GM18499 (cell line): ENCODE results near the gene TMEM63B.
"Not testable (repeated sequence)": the region's sequence is repeated elsewhere in the genome, so short reads cannot be mapped to it uniquely, and the experiment has no call there.

ENCODE experiments used
- ATAC-seq: cut with Tn5 transposase; IDR thresholded peaks from one replicate; pipeline ENCODE4 v1.9.1; 2021; ENCODE audit warnings: moderate number of reproducible peaks; ENCODE audit not compliant: insufficient read depth, unreplicated experiment

TMEM63B gene

GRCh38 chr6:44185356-44185755 lies 58.0 kb downstream of the TMEM63B start:
- not testable (repeated sequence) for ATAC-seq

- no peak for ATAC-seq
Observed at GRCh38 chr6:44185953-44186634, 58.7 kb downstream of the TMEM63B start.

- ATAC-seq = no peak
Observed at GRCh38 chr6:44186635-44187025, 59.3 kb downstream of the TMEM63B start.

GRCh38 chr6:44188819-44189218 lies 61.5 kb downstream of the TMEM63B start:
- ATAC-seq = no peak

- no peak for ATAC-seq
Observed at GRCh38 chr6:44189257-44189656, 61.9 kb downstream of the TMEM63B start.

- ATAC-seq = no peak
Observed at GRCh38 chr6:44190715-44191114, 63.4 kb downstream of the TMEM63B start.

GRCh38 chr6:44192428-44193041 lies 65.2 kb downstream of the TMEM63B start:
- ATAC-seq = no peak

- ATAC-seq = no peak
Observed at GRCh38 chr6:44193307-44193910, 66.1 kb downstream of the TMEM63B start.

GRCh38 chr6:44194326-44194725 lies 67.0 kb downstream of the TMEM63B start:
- ATAC-seq = no peak

GRCh38 chr6:44196351-44196750 lies 69.0 kb downstream of the TMEM63B start:
- ATAC-seq = not testable (repeated sequence)

GRCh38 chr6:44198684-44199083 lies 71.3 kb downstream of the TMEM63B start:
- no peak for ATAC-seq

GRCh38 chr6:44199883-44200282 lies 72.5 kb downstream of the TMEM63B start:
- no peak for ATAC-seq

GRCh38 chr6:44201200-44201599 lies 73.8 kb downstream of the TMEM63B start:
- no peak for ATAC-seq

- ATAC-seq = no peak
Observed at GRCh38 chr6:44201638-44202303, 74.4 kb downstream of the TMEM63B start.

GRCh38 chr6:44202332-44202971 lies 75.1 kb downstream of the TMEM63B start:
- ATAC-seq = no peak

GRCh38 chr6:44202972-44203750 lies 75.8 kb downstream of the TMEM63B start:
- no peak for ATAC-seq

GRCh38 chr6:44203955-44204354 lies 76.6 kb downstream of the TMEM63B start:
- no peak for ATAC-seq
